Stimulated activated CD4-positive, alpha-beta T cell treated with anti-CD3 and anti-CD28 coated beads, TNF-alpha, amount 100 ng/mL, for 24 hours (primary cell): ENCODE results near the gene POU6F2.

Experiments
- DNase-seq, 3 experiments: peaks; one replicate each; pipeline ENCODE4 v3.0.0-alpha.2; 2020; ENCODE audit warnings: low read depth in 3 of 3

Gene POU6F2

DNA sequence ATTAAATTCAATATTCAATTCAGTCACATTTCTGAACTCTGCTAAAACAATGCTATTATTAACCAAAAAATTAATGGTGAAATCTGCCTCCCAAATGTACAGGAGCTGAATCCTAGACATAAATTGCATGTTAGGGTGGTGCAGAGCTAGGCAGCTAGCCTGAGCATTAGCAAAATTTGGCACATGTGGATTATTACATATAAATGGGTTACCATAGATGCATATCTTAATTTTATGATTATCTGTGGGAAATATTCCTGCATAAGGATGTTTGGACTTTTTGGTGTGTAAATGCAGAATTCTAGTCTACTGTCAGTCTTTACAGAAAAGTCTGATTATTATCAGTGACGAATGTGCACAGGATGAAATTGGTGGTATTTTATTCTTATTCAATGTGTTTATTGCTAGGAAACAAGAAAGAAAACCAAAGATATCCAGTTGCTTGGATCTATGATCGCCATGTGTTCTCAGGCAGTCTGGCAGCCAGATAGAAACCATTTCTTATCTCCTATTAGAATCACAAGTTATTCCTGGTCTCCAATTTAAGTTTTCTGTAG lies 150.7 kb downstream of the POU6F2 start:
- DNase-seq = no peak

DNA sequence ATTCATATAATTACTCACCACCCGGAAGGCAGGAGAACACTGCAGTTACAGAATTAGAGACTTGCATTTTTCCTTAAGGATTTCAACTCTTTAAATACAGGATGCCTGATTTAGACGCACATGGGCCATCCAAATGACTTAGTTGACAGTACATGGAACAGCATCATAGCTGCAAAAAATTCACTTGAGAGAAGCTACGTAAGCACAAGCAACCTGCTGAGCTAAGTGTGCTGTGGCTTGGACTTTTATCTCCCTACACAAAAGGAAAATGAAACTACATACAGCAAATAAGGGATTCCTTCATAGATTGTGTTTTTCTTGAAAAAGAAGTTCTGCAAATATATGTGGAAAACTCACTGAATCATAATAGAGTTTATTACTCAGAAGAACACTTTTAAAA lies 152.6 kb downstream of the POU6F2 start:
- DNase-seq = no peak

GRCh38 chr7:39130857-39131526 lies 153.3 kb downstream of the POU6F2 start:
- no peak for DNase-seq

- DNase-seq = no peak
Observed at GRCh38 chr7:39132306-39132705, 154.6 kb downstream of the POU6F2 start.

GRCh38 chr7:39133088-39133487 lies 155.4 kb downstream of the POU6F2 start:
- DNase-seq = no peak

DNA sequence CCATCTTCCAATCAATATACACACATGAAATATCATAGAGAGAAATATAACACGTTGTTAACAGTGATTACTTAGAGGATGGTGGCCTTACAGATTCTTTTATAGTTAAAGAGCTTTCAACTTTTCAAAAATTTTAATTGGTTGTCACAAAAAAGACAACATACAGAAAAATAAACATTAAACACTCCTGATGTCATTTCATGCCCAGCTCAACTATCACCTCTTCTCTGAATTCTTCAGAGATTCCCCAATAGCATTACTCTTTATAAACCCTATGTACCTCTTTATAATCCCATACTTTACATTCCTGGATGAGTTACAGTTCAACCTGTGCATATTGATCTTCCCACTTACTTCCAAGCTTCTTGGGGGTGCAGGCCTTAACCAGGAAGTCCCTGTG lies 159.8 kb downstream of the POU6F2 start:
- no peak for DNase-seq

- DNase-seq = no peak
Observed at GRCh38 chr7:39142750-39143149, 165.0 kb downstream of the POU6F2 start.

GRCh38 chr7:39144420-39144819 lies 166.7 kb downstream of the POU6F2 start:
- no peak for DNase-seq

DNA sequence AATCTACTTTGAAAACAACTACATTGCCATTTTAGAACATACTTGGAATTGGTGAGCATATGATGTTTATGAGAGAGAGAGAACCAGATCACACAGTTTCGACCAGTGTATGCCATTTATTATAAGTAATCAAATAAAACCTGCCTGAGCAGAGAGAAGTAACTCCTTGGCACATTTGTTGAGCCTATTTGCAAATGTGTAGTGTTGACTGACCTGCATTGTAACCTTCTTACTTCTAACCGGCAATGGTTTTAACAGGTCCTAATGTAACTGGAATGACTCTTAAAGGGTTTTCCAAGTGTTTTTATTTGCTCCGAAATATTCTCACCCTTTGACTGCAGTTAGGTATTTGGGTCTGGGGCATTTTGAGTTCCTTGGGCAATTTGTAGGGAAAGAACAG lies 167.6 kb downstream of the POU6F2 start:
- DNase-seq = no peak

DNA sequence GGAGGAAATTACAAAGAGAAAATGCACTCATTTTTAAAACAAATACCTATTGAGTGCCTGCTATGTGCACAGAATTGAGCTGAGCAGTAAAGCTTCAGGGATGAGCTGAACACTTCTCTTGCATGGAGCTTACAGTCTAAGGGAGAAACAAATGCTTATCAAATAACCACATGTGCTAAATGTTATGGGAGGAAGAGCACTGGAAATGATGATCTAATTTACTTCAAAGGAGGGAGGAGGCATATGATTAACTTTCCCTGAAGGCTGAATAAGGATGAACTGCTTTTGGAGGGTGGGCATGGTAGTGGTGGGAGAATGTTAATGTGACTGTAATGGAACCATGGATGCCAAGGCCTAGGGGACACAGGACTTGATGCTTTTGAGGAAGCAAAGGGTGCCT lies 168.2 kb downstream of the POU6F2 start:
- DNase-seq = no peak

GRCh38 chr7:39152701-39153100 lies 175.0 kb downstream of the POU6F2 start:
- no peak for DNase-seq

DNA sequence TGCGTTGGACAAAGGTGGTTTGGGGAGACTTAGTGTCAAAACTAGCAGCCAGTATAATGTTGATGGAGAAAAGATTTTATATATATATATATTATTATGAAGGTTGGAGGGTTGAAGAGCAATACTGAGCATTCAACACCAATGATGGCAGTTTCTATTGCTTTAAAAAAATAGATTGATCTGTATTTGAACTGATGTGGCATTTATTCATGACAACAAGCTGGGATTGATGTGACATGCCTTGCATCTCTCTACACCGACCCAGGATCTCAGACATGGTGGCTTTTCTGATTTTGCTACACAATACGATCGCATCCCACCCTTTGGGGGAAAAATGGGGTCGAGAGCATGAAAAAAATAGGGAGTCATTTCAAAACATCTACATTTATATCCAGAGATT lies 175.4 kb downstream of the POU6F2 start:
- no peak for DNase-seq

DNA sequence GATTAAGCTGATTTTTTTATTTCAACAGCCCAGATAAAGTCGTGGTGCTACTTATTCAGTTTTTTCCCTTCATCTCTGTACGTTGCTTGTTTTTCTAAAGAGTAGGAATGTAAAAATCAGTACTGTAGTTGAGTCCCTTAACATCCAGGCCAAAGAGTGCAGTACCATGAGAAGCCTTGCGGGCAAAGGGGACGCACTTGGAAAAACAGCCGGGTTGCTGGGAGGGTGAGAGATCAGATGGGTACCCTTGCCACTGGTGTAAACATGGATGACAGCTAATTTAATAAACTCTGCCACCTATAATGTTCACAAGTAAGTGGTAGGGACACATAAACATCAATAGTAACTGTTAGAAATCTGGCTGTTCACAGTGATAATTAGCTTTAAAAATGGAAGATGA lies 175.9 kb downstream of the POU6F2 start:
- DNase-seq = no peak

- no peak for DNase-seq
Observed at GRCh38 chr7:39154815-39155214, 177.1 kb downstream of the POU6F2 start.

DNA sequence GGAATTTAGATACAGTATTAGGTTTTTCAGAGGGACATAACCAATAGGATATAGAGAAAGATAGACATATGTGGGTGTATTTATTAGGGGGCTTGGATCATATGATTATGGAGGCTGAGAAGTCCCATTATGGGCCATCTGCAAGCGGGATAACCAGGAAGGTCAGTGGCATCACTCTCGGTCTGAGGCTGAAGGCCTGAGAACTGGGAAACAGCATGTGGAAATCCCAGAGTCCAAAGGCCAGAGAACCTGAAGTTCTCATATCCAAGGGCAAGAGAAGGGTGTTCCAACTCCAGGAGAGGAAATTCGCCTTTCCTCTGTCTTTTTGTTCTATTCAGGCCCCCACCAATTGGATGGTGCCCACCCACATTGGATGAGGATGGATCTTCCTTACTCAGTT lies 180.7 kb downstream of the POU6F2 start:
- no peak for DNase-seq

DNA sequence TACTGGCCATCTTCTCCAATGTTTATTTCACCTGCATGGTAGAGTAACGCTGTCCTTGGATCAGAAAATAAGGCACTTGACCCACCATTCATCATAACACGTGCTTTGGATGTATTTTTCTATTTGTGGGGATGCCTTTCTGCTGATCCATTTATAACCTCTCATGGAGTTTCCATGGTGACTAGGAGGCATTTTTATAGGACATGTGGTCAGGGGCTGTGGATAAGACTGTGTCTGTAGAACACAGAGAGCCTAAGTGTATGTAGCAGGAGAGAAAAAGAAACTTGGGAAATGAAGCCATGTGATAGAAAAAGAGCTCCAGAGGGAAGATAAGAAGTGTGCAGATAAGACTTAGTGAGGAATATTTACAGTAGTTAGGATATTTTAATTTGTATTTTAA lies 184.2 kb downstream of the POU6F2 start:
- DNase-seq = no peak

- no peak for DNase-seq
Observed at GRCh38 chr7:39164887-39165286, 187.2 kb downstream of the POU6F2 start.

DNA sequence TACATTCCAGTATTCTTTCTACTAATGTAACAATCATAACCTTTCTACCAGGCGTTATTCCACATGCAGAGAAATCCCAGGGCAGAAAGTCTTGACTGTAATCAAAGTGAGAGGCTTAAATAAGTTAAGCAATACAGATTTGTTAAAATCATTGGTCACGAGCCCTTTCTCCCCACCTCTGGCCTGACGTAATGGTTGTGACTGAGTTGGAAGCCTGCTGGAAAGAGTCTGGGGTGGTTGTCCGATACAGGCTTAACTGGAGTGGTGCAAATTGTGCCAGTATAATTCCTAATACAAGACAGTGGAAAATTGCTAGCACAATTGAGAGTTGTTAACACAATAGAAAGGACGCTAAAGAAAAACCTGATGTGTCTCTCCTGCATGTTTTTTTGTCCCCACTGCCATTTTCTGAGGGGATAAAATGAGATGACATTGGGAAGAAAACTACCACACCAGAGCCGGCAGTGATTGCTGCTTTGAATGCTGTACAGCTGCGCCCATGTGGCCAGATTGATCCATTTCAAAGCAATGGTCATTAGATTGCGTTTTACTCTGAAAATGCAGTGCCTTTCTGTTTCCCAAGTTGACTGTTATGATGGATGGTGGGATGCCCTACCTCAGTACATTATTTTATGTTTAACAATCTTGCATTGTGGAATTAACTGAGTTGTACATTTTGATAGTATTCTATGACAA lies 190.8 kb downstream of the POU6F2 start:
- DNase-seq = no peak

- DNase-seq = no peak
Observed at GRCh38 chr7:39172137-39172536, 194.4 kb downstream of the POU6F2 start.

- no peak for DNase-seq
Observed at GRCh38 chr7:39181398-39181797, 203.7 kb downstream of the POU6F2 start.

- DNase-seq = no peak
Observed at GRCh38 chr7:39183796-39184195, 206.1 kb downstream of the POU6F2 start.

GRCh38 chr7:39184391-39184790 lies 206.7 kb downstream of the POU6F2 start:
- no peak for DNase-seq

DNA sequence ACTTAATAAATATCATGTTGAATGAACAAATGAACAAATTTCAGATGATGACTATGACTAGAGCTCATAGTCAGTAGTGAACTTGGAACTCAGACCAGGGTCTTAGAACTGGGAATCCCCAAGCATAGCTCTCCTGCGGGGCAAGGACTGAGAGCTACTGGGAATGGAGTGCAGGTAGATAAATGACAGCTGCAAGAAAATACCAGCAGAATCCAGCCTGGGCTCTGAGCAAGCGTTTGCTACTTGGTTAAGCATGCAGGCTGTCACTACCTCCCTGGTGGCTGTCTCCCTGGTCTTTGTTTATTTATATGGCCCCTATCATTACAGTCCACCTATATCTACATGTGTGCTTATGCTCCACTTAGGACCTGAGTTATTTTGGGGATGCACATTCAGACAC lies 208.4 kb downstream of the POU6F2 start:
- no peak for DNase-seq
